ENCODE measurements around the gene NRN1L.

The NRN1L gene

DNA sequence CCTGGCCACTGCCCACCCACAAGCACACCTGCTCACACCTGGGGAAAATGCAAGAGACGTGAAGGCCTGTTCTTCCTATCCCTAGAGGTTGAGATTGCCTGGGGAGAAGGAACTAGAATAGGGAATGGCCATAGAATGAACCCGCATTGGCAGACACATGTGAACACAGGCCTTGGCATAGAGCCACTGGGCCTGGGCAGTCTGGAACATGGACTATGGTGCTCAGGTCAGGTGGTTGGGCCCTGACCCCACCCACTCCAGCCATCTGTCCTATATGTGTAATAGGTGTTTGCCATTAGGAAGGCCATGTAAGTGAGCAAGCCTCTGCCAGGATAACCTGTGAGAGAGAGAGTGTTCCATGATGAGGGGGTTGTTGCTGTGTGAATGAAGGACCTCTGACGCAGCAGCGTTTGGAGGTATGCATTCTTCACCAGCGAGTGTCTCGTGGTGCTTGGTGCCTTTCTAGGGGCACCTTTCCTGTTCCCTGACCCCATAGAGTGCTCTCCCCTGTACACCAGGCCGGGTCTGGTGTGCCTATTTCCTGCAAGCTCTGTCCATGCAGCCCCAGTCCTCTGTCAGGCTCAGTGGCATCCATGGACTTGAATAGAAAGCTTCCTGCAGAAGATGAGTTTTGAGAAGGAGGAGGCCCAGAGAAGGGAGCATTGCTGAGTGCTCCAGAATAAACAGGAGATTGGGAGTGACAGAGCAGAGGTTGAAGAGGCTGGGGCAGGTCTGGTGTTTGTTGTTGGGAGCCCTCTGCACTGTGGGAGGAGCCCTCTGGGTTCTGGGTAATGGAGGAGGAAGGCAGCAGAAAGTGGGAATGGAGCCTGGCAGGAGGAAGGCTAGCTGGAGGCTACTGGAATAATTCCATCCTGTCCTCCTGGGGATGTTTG, 31.4 kb downstream of the NRN1L start:
- Histone ChIP-seq H3F3A (ENCODE audit: low read depth) (no peaks in the 10 kb centered on the region), H3K4me2 (ENCODE audit: low read depth, low read length, poor library complexity, severe bottlenecking) (no peak overlapping the region)

DNA sequence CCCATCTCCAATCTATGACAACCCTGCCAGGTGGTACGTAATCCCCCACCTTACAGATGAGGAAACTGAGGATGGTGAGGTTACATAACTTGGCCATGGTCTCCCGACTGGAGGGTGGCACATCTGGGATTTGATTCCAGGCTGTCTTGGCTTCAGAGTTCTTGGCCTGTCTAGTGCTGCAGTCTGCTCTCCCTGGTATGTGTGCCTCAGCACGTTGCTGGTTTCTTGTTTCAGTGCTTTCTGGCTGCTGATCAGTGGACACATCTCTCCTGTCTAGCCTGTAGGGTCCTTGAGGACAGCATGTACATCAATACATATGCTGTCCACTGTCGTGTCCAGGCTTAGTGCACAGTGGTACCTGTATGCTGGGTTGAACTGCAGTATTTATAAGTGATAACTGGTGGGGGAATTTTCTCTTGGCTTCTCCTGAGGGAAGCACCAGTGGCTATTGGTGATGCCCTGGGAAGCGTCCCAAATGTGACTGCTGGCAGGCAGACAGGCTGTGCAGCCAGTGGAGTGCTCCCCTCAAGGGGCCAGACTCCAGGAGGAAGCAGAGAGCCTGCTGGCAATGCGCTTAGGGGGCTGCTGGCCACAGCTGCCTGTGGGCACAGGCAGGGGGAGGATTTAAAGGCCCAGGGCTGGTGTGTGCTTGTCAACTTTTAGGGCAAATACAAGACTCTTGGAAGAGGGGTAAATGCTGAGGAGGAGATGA, 32.6 kb downstream of the NRN1L start:
- H3K79me2 ChIP-seq (ENCODE audit: insufficient read depth, low read length): no peaks in the 10 kb centered on the region
- no peak overlapping the region for H2AFZ ChIP-seq (ENCODE audit: low read length)
- H3K4me1 ChIP-seq (ENCODE audit: insufficient read depth, low read length, poor library complexity, severe bottlenecking): no peaks in the 10 kb centered on the region
- no peaks in the 10 kb centered on the region for H4K20me1 ChIP-seq (ENCODE audit: insufficient read depth, low read length, poor library complexity, severe bottlenecking)
- no peak overlapping the region for H3K4me2 ChIP-seq (ENCODE audit: low read depth, low read length, poor library complexity, severe bottlenecking)
- H3K36me3 ChIP-seq (ENCODE audit: insufficient read depth, low read length): no peaks in the 10 kb centered on the region
- no peaks in the 10 kb centered on the region for H3F3A ChIP-seq (ENCODE audit: low read depth)
- TF ChIP-seq, protein P1, sequence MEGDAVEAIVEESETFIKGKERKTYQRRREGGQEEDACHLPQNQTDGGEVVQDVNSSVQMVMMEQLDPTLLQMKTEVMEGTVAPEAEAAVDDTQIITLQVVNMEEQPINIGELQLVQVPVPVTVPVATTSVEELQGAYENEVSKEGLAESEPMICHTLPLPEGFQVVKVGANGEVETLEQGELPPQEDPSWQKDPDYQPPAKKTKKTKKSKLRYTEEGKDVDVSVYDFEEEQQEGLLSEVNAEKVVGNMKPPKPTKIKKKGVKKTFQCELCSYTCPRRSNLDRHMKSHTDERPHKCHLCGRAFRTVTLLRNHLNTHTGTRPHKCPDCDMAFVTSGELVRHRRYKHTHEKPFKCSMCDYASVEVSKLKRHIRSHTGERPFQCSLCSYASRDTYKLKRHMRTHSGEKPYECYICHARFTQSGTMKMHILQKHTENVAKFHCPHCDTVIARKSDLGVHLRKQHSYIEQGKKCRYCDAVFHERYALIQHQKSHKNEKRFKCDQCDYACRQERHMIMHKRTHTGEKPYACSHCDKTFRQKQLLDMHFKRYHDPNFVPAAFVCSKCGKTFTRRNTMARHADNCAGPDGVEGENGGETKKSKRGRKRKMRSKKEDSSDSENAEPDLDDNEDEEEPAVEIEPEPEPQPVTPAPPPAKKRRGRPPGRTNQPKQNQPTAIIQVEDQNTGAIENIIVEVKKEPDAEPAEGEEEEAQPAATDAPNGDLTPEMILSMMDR (conservative IDR thresholded peaks at IDR 0.05; ENCODE audit: low read length): no peak
- H3K4me3 ChIP-seq (ENCODE audit: low read length, poor library complexity, severe bottlenecking): no peak overlapping the region
- H3K27me3 ChIP-seq (ENCODE audit: insufficient read depth, low read length, poor library complexity, severe bottlenecking): no peaks in the 10 kb centered on the region
- no peaks in the 10 kb centered on the region for H3K9me3 ChIP-seq (ENCODE audit: insufficient read depth, low read depth, low read length)
- H3K9ac ChIP-seq (ENCODE audit: low read depth, low read length, poor library complexity, severe bottlenecking): no peak overlapping the region
- H3K9me2 ChIP-seq (replicated peaks; ENCODE audit: low read depth, low read length): no peaks in the 10 kb centered on the region

More for the DNA sequence above, 31.4 kb downstream of the NRN1L start:
- Histone ChIP-seq H4K20me1 (ENCODE audit: insufficient read depth, low read length, poor library complexity, severe bottlenecking) (no peaks in the 10 kb centered on the region), H3K9ac (ENCODE audit: low read depth, low read length, poor library complexity, severe bottlenecking) (no peak overlapping the region), H3K9me3 (ENCODE audit: insufficient read depth, low read depth, low read length) (no peaks in the 10 kb centered on the region), H3K27me3 (ENCODE audit: insufficient read depth, low read length, poor library complexity, severe bottlenecking) (no peaks in the 10 kb centered on the region), H3K9me2 (replicated peaks; ENCODE audit: low read depth, low read length) (no peaks in the 10 kb centered on the region), H3K4me1 (ENCODE audit: insufficient read depth, low read length, poor library complexity, severe bottlenecking) (peaks cover 1% of the 10 kb centered on the region), H3K36me3 (ENCODE audit: insufficient read depth, low read length) (no peaks in the 10 kb centered on the region), H3K4me3 (ENCODE audit: low read length, poor library complexity, severe bottlenecking) (no peak overlapping the region), H3K79me2 (ENCODE audit: insufficient read depth, low read length) (no peaks in the 10 kb centered on the region), H2AFZ (ENCODE audit: low read length) (no peak overlapping the region)
- no peak for TF ChIP-seq EZH2phosphoT487 (IDR thresholded peaks at IDR 0.05; ENCODE audit: borderline replicate concordance)
- TF ChIP-seq, protein P1 (conservative IDR thresholded peaks at IDR 0.05; ENCODE audit: low read length): no peak

DNA sequence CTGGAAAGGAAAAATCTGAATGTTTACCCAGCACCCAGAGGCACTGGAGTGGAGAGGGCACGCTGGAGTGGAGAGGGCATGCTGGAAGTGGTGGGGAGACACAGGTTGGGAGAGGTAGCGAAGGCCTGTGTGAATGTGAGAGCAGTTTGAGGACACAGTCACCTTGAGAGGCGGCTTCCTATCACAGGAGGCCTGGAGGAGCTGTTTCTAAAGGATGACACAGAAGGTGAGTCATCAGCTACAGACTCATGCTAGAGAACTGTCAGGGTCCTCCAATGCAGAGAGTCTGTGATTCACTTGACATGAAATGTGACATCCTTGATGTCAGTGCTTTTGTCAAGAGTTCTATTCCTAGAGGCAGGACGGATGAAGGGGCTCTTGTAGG, 33.2 kb downstream of the NRN1L start:
- TF ChIP-seq EZH2phosphoT487 (IDR thresholded peaks at IDR 0.05; ENCODE audit: borderline replicate concordance): no peak
- TF ChIP-seq, protein P1 (conservative IDR thresholded peaks at IDR 0.05; ENCODE audit: low read length): no peak
- Histone ChIP-seq H4K20me1 (ENCODE audit: insufficient read depth, low read length, poor library complexity, severe bottlenecking) (no peaks in the 10 kb centered on the region), H3K4me1 (ENCODE audit: insufficient read depth, low read length, poor library complexity, severe bottlenecking) (no peaks in the 10 kb centered on the region), H3K36me3 (ENCODE audit: insufficient read depth, low read length) (no peaks in the 10 kb centered on the region), H3K4me2 (ENCODE audit: low read depth, low read length, poor library complexity, severe bottlenecking) (no peak overlapping the region), H3K79me2 (ENCODE audit: insufficient read depth, low read length) (no peaks in the 10 kb centered on the region), H3K4me3 (ENCODE audit: low read length, poor library complexity, severe bottlenecking) (no peak overlapping the region), H3F3A (ENCODE audit: low read depth) (no peaks in the 10 kb centered on the region), H2AFZ (ENCODE audit: low read length) (no peak overlapping the region), H3K27me3 (ENCODE audit: insufficient read depth, low read length, poor library complexity, severe bottlenecking) (no peaks in the 10 kb centered on the region), H3K9me2 (replicated peaks; ENCODE audit: low read depth, low read length) (no peaks in the 10 kb centered on the region), H3K9ac (ENCODE audit: low read depth, low read length, poor library complexity, severe bottlenecking) (no peak overlapping the region), H3K9me3 (ENCODE audit: insufficient read depth, low read depth, low read length) (no peaks in the 10 kb centered on the region)

Measured in Loucy (cell line).